ENCODE data around the gene MRRF. TPM values are rescaled to one million over a fixed set of nuclear protein-coding genes. Genes with fewer than 3 reads are reported as not detected.

MRRF gene
- total and polyA plus RNA-seq, 5 donors = 23.1 to 33.8 (median 26.7) TPM

Other genes starting within 250 kb of the MRRF start
- gene TTLL11, start 171.6 kb upstream of the MRRF start, total RNA-seq = 1 to 10 TPM; 3.5 to 8.6 (median 5.8) TPM
- 3.4 TPM for gene TTLL11, start 171.6 kb upstream of the MRRF start, polyA plus RNA-seq
- gene NDUFA8, start 105.1 kb upstream of the MRRF start, total RNA-seq = 100 to 1,000 TPM; 210 to 307 (median 265) TPM
- gene NDUFA8, start 105.1 kb upstream of the MRRF start, polyA plus RNA-seq = 683 TPM
- not detected for gene MORN5, start 105.0 kb upstream of the MRRF start, total RNA-seq
- 0.25 TPM for gene MORN5, start 105.0 kb upstream of the MRRF start, polyA plus RNA-seq
- gene LHX6, start 35.9 kb upstream of the MRRF start, total RNA-seq = 1 to 10 TPM; 1.2 to 6.4 (median 1.8) TPM
- 2.9 TPM for gene LHX6, start 35.9 kb upstream of the MRRF start, polyA plus RNA-seq
- gene RBM18, start within 50 bp of the MRRF start, total RNA-seq = 10 to 100 TPM; 30.4 to 36.2 (median 33.2) TPM
- gene RBM18, start within 50 bp of the MRRF start, polyA plus RNA-seq = 13.8 TPM
- gene PTGS1, start 106.1 kb downstream of the MRRF start, total RNA-seq = 10 to 100 TPM; 11.7 to 29.2 (median 22.6) TPM
- 4.5 TPM for gene PTGS1, start 106.1 kb downstream of the MRRF start, polyA plus RNA-seq
- gene OR1J1, start 213.0 kb downstream of the MRRF start, total RNA-seq = not detected
- gene OR1J1, start 213.0 kb downstream of the MRRF start, polyA plus RNA-seq = not detected
- not detected for gene OR1J2, start 245.9 kb downstream of the MRRF start, total RNA-seq
- not detected for gene OR1J2, start 245.9 kb downstream of the MRRF start, polyA plus RNA-seq